ENCODE data around the gene ATP8B4.

- no peak for TF ChIP-seq POLR2A (IDR thresholded peaks at IDR 0.05)
- TF ChIP-seq, protein P1, sequence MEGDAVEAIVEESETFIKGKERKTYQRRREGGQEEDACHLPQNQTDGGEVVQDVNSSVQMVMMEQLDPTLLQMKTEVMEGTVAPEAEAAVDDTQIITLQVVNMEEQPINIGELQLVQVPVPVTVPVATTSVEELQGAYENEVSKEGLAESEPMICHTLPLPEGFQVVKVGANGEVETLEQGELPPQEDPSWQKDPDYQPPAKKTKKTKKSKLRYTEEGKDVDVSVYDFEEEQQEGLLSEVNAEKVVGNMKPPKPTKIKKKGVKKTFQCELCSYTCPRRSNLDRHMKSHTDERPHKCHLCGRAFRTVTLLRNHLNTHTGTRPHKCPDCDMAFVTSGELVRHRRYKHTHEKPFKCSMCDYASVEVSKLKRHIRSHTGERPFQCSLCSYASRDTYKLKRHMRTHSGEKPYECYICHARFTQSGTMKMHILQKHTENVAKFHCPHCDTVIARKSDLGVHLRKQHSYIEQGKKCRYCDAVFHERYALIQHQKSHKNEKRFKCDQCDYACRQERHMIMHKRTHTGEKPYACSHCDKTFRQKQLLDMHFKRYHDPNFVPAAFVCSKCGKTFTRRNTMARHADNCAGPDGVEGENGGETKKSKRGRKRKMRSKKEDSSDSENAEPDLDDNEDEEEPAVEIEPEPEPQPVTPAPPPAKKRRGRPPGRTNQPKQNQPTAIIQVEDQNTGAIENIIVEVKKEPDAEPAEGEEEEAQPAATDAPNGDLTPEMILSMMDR (IDR thresholded peaks at IDR 0.05) = no peak
Observed at GRCh38 chr15:49842031-49842730, 276.9 kb downstream of the ATP8B4 start.

Measured in right lobe of liver (tissue), 4 donors.